Endometrial microvascular endothelial cells (primary cell): ENCODE results near the gene IFNLR1. TPM values are rescaled to one million over a fixed set of nuclear protein-coding genes. Genes with fewer than 3 reads are reported as not detected.

ENCODE experiments used
- in situ Hi-C: cut with HindIII; loops from 2 replicates; pipeline ENCODE4 v1.10.0; 2017; ENCODE audit warnings: low sequenced_read_pairs, low pct_unique_long_range_greater_than_20kb; ENCODE audit errors: inconsistent ontology term
- total RNA-seq: library from RNA; depleted of rRNA; stranded (reverse); fragments of >200 nt; gene quantifications from one replicate; pipeline ENCODE4 v1.2.3, GENCODE V29; 2015; ENCODE audit errors: inconsistent ontology term

Gene IFNLR1
- total RNA-seq, 1 donor from 2014 or later: not detected

DNA sequence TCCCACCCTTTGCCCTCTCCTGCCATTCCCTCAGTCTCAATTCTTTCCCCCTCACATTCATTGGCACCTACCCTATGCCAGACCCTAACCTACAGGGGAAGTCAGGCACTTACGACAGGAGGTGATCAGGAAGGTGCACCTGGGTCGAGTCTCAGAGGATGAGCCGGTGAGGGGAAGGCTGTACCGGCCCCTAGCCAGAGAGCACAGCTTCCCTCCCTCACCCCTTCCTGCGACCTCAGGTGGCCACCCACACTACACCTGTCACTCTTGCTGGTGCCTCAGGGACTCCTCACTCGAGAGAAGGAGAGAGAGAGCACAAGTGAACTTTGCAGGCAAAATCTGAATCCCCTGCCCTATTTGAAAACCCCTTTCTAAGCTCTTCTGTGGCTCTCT is 73.5 kb downstream of the IFNLR1 start:
- in situ Hi-C loops: no loop called here

DNA sequence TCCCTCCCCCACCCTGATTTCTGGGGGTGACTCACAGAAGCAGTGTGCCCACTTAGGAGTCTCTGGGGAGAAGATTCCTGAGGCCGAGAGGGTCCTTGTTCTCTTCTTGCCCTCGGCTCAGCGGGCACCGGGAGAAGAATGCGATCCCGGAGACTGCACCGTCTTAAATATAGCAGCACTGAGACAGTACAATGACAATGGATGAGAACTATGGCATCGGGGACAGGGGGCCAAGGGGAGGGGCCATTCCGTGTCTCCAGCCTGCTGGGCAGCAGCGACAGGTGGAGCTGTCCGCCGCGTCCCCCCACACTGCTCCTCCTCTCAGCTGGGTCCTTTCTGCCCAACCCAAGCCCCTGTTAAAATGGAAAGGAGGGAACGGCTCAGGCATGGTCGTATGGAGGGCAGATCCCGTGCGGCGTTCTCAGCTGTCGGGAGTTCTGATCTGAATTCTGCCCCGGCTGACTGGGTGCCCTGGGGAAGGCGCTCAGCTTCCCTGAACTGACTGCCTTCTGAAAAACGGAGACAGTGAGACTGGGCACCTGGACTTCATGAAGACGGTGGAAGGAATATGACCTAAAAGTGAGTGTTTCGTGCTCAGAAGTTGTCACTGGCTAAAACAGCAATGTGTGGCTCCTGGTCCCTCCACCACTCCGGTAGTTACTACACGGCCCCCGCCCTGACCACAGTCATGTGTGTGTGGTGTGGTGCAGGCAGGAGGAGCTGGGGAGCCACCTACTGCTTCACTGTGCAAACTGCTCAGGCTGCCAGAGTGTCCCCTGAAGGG is 74.9 kb downstream of the IFNLR1 start, which contains the start of gene MYOM3:
TSS of gene MYOM3 (minus strand) at position 140 of the 784 bp plus-strand sequence. CDS start 3,499 bp downstream, outside the sequence.
- in situ Hi-C loops: no loop called here

GRCh38 chr1:24111262-24111995 is 75.7 kb downstream of the IFNLR1 start:
- in situ Hi-C loops: no loop called here

GRCh38 chr1:24110642-24111261 is 76.3 kb downstream of the IFNLR1 start:
- in situ Hi-C loops: no loop called here

DNA sequence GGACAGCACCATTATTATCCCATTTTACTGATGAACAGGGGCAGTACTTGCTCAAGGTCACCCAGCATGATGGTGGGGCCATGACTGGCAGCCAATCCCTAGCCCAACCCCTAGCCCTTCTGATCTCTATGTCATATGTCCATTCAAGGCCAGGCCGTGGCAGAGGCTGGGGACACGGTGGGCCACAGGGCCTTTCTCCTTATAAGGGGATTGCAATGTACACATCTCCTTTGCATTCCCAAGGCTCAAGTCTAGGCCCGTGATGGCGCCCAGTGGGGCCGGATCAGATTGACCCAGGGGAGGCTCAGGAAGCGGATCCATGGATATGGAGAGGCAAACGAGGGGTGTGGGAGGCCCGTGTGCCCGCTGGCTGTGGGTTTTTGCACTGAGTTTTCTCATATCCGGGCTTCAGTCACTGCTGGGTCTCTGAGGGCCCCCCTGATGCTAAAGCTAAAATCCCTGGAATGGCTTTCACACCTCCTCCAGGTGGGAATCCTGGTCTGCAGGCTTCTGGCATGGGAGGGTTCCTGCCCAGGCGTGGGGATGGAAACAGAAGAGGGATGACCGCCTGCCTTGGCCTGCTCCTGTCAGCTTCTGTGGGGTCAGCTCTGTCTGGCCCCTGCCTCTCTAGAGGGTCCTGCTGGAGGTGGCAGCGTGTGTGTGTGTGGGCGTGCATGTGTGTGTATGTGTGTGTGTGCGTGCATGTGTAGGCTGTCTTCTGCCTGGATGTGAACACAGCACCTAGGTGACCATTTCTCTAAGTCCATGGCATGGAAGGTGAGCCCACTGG is 77.2 kb downstream of the IFNLR1 start:
- in situ Hi-C loops: no loop called here

- in situ Hi-C loops: no loop called here
Observed at GRCh38 chr1:24109166-24109483, 78.0 kb downstream of the IFNLR1 start.

- in situ Hi-C loops: no loop called here
Observed at GRCh38 chr1:24108334-24109165, 78.5 kb downstream of the IFNLR1 start.

DNA sequence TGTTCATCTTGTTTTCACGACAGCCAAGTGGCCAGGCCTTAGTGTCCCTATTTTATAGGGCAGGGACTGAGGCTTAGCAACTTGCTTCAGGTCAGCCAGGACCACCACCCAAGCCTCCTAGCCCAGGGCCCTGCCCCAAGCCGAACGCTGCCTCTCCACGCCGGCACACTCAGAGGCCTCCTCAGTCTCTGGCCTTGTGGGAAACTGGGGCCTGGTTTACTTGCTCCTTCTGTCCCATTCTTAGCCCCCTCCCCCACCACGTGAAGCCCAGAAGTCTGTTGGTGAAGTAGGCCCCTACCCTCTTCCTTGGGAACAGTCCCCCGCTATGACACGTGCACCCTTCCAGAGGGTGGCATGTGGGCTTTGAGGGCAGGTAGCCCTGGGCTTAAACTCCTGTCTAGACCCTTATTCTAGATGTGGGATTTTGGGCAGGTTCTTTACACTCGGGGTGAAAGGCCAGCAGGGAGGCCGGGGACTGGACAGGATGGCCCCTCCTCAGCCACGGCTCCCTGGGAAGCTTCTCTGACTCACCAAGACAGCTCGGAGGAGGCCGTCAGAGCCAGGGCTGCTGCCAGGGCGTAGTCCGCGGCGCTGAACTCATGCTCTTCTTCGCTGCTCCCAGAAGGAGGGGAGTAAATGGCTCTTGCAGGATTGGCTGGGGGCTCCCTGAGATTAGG is 79.5 kb downstream of the IFNLR1 start:
- in situ Hi-C loops: no loop called here

DNA sequence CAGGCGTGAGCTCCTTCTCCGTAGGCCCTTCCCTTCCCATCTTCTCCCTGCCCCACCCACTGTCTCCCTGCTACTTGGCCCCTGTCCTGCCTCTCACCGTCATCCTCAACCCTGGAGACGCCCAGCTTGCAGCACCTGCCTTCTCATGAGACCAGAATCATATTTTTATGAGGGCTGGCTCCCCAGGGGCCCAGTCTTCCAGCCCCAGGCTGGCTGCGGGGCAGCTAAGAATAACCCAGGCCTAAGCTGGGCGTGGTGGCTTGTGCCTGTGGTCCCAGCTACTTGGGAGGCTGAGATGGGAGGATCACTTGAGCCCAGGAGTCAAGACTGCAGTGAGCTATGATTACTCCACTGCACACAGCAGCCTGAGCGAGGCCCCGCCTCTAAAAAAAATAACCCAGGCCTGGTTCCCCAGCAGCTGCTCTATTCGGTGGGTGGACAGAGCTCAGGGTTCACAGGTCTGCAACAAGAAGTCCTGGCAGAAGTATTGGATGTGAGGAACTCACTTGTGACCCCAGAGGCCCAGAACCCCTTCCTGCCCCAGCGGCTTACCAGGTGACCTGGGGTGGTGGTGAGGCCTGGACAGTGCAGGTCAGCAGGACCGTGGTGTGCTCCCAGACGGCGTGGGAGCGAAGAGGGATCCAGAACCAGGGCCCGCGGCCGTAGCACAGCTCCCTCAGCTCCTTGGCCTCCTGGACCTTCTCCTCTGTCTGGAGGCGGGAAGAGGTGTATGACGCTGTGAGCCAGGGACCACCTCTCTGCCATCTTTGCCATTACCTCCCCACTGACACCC is 81.5 kb downstream of the IFNLR1 start:
- in situ Hi-C loops: no loop called here

GRCh38 chr1:24104854-24105253 is 82.2 kb downstream of the IFNLR1 start:
- in situ Hi-C loops: no loop called here

Other genes starting within 250 kb of the IFNLR1 start
- 100 TPM for gene PNRC2, start 227.5 kb downstream of the IFNLR1 start, total RNA-seq
- gene SRSF10, start 207.0 kb downstream of the IFNLR1 start, total RNA-seq: 68.3 TPM
- not detected for gene MYOM3, start 75.2 kb downstream of the IFNLR1 start, total RNA-seq
- not detected for gene IL22RA1, start 44.1 kb downstream of the IFNLR1 start, total RNA-seq
- gene GRHL3, start 132.1 kb upstream of the IFNLR1 start, total RNA-seq: not detected
- gene STPG1, start 226.5 kb upstream of the IFNLR1 start, total RNA-seq: 4.1 TPM
- gene NIPAL3, start 228.5 kb upstream of the IFNLR1 start, total RNA-seq: 22.4 TPM